ENCODE measurements around the gene CELSR1.

DNA sequence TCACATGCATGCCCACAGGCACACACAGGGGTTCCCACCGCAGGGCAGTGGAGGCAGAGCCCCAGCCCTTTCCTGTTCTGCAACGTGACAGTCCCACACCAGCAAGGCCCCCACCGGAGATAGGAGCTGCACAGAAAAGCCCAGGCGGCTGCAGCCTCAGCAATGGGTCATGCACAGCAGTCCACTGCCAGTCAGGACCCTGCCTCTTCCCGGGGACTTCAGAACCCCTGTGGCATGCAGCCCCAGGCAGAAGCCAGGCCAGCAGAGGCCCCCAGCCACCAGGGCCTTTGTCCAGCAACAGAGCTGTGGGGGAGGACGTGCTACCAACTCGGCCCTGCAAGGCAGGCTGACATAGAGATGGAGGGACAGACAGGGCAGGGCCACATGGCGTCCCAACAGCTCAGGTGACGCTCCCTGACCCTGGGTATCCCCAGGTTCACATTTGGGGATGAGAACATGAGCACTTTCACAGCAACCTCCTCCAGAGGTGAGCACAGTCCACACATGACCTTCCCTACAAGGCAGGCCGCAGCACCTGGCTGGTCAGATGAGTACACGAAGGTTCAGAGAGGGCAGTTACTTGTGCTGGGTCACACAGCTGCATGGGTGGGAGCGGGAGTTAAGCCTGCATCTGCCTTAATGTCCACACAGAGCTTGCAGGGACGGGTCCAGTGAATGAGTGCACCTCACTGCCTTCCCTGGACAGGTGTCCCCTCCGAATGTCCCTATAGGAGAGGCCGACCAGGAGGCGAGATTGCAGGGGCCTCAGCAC is 87.3 kb downstream of the CELSR1 start:
- TF ChIP-seq CTCF (IDR thresholded peaks at IDR 0.05) (no peak), ZFX (IDR thresholded peaks at IDR 0.05; ENCODE audit: borderline replicate concordance) (no peak)

Data from 22Rv1 (cell line).